ENCODE results near the gene PLB1. TPM values are rescaled to one million over a fixed set of nuclear protein-coding genes. Genes with fewer than 3 reads are reported as not detected.

Gene PLB1
- total RNA-seq, 1 donor from 2014 or later, result 0.64 TPM

- H3K4me1 Mint-ChIP-seq (ENCODE audit: unreplicated experiment), result no peaks in the 10 kb centered on the region
- TF ChIP-seq CTCF (IDR thresholded peaks at IDR 0.05), result no peak
- no peaks in the 10 kb centered on the region for H3K27me3 Mint-ChIP-seq (ENCODE audit: unreplicated experiment)
- no peak for DNase-seq (ENCODE audit: extremely low spot score, unreplicated experiment)
- H3K9me3 Mint-ChIP-seq (ENCODE audit: unreplicated experiment), result no peaks in the 10 kb centered on the region
- H3K36me3 Mint-ChIP-seq (ENCODE audit: unreplicated experiment), result no peaks in the 10 kb centered on the region
- no peak overlapping the region for H3K4me3 Mint-ChIP-seq (ENCODE audit: unreplicated experiment)
- no peak overlapping the region for H3K27ac Mint-ChIP-seq (ENCODE audit: unreplicated experiment)
Measured at GRCh38 chr2:28558158-28558820, 62.4 kb downstream of the PLB1 start.

- no peak for DNase-seq (ENCODE audit: extremely low spot score, unreplicated experiment)
- no peak for TF ChIP-seq CTCF (IDR thresholded peaks at IDR 0.05)
- Mint-ChIP-seq H3K4me1 (ENCODE audit: unreplicated experiment) (no peaks in the 10 kb centered on the region), H3K4me3 (ENCODE audit: unreplicated experiment) (no peak overlapping the region), H3K27me3 (ENCODE audit: unreplicated experiment) (no peaks in the 10 kb centered on the region), H3K36me3 (ENCODE audit: unreplicated experiment) (no peaks in the 10 kb centered on the region), H3K9me3 (ENCODE audit: unreplicated experiment) (no peaks in the 10 kb centered on the region), H3K27ac (ENCODE audit: unreplicated experiment) (no peak overlapping the region)
Measured at GRCh38 chr2:28558918-28559317, 63.1 kb downstream of the PLB1 start.

- DNase-seq (ENCODE audit: extremely low spot score, unreplicated experiment), result no peak
- Mint-ChIP-seq H3K27me3 (ENCODE audit: unreplicated experiment) (no peaks in the 10 kb centered on the region), H3K4me1 (ENCODE audit: unreplicated experiment) (peaks cover 4% of the 10 kb centered on the region), H3K36me3 (ENCODE audit: unreplicated experiment) (no peaks in the 10 kb centered on the region), H3K9me3 (ENCODE audit: unreplicated experiment) (no peaks in the 10 kb centered on the region), H3K4me3 (ENCODE audit: unreplicated experiment) (no peak overlapping the region), H3K27ac (ENCODE audit: unreplicated experiment) (no peak overlapping the region)
- TF ChIP-seq CTCF (IDR thresholded peaks at IDR 0.05), result no peak
Measured at GRCh38 chr2:28563869-28564268, 68.0 kb downstream of the PLB1 start.

GRCh38 chr2:28564346-28564745, 68.5 kb downstream of the PLB1 start:
- no peak for TF ChIP-seq CTCF (IDR thresholded peaks at IDR 0.05)
- H3K27ac Mint-ChIP-seq (ENCODE audit: unreplicated experiment), result no peak overlapping the region
- H3K4me1 Mint-ChIP-seq (ENCODE audit: unreplicated experiment), result peaks cover 4% of the 10 kb centered on the region
- H3K9me3 Mint-ChIP-seq (ENCODE audit: unreplicated experiment), result no peaks in the 10 kb centered on the region
- DNase-seq (ENCODE audit: extremely low spot score, unreplicated experiment), result no peak
- peaks cover 2% of the 10 kb centered on the region for H3K36me3 Mint-ChIP-seq (ENCODE audit: unreplicated experiment)
- no peaks in the 10 kb centered on the region for H3K27me3 Mint-ChIP-seq (ENCODE audit: unreplicated experiment)
- no peak overlapping the region for H3K4me3 Mint-ChIP-seq (ENCODE audit: unreplicated experiment)

- no peaks in the 10 kb centered on the region for H3K27me3 Mint-ChIP-seq (ENCODE audit: unreplicated experiment)
- no peak for TF ChIP-seq CTCF (IDR thresholded peaks at IDR 0.05)
- H3K4me3 Mint-ChIP-seq (ENCODE audit: unreplicated experiment), result no peak overlapping the region
- H3K27ac Mint-ChIP-seq (ENCODE audit: unreplicated experiment), result no peak overlapping the region
- peaks cover 4% of the 10 kb centered on the region for H3K4me1 Mint-ChIP-seq (ENCODE audit: unreplicated experiment)
- no peak for DNase-seq (ENCODE audit: extremely low spot score, unreplicated experiment)
- H3K36me3 Mint-ChIP-seq (ENCODE audit: unreplicated experiment), result peaks cover 2% of the 10 kb centered on the region
- no peaks in the 10 kb centered on the region for H3K9me3 Mint-ChIP-seq (ENCODE audit: unreplicated experiment)
Measured at GRCh38 chr2:28565033-28565432, 69.2 kb downstream of the PLB1 start.

Measured in osteocyte (in vitro differentiated cells).